Mucosa of descending colon (tissue), 3 donors: ENCODE results near the gene STARD3NL. TPM values are rescaled to one million over a fixed set of nuclear protein-coding genes. Genes with fewer than 3 reads are reported as not detected.

Experiments
- ATAC-seq: fragments of 200-7000 bp; cut with Tn5 transposase; one replicate; pipeline ENCODE4 v1.9.1; 2020; ENCODE audit warnings: mild to moderate bottlenecking, moderate library complexity
- DNase-seq, 3 donors: peaks; one replicate each; pipeline ENCODE4 v3.0.0-alpha.2; 2020
- H3K36me3 ChIP-seq: fragments of 200-600 bp; one replicate; pipeline ENCODE4 v1.8.0; 2021; ENCODE audit warnings: low read depth, mild to moderate bottlenecking
- H3K4me1 ChIP-seq: fragments of 200-600 bp; one replicate; pipeline ENCODE4 v1.8.0; 2021; ENCODE audit warnings: low read depth, mild to moderate bottlenecking
- H3K4me3 ChIP-seq: fragments of 200-600 bp; one replicate; pipeline ENCODE4 v1.8.0; 2021; ENCODE audit warnings: mild to moderate bottlenecking
- H3K9me3 ChIP-seq: fragments of 200-600 bp; one replicate; pipeline ENCODE4 v1.8.0; 2021; ENCODE audit warnings: mild to moderate bottlenecking
- CTCF ChIP-seq: fragments of 200-600 bp; IDR thresholded peaks from one replicate; pipeline ENCODE4 v1.8.0; 2022; ENCODE audit warnings: antibody characterized with exemption, mild to moderate bottlenecking
- intact Hi-C, 2 donors: fragments of 100-400 bp; cut with DNase I in 1 of 2; cut with micrococcal nuclease in 1 of 2; formaldehyde crosslinking; loops; one replicate each; pipeline versions ENCODE4 v1.11.0 to v1.11.1; 2022; cut with DNase I, micrococcal nuclease
- long read RNA-seq, 2 donors: library from polyadenylated mRNA; unstranded; transcript quantifications; one replicate each; pipeline ENCODE4 v2.0.0, GENCODE V29; 2019 to 2021
- total RNA-seq, 3 donors: library from RNA; stranded (reverse); fragmentation: NEBNext Ultra II Directional in 2 of 3; extraction: Animal tissue kit (Norgen Biotek cat#: 25700) in 2 of 3; gene quantifications; one replicate each; pipeline versions ENCODE4 v1.2.1 to v1.2.4, GENCODE V29; 2021 to 2023
- donor health status: DM: no; HTN: no; CAD: no; lungs with moderate emphysema.
- donor health status: DM: no; HTN: no; CAD: no.
- donor health status: DM: no; HTN: yes; CAD: no.

Gene STARD3NL
- total RNA-seq = 10 to 100 TPM; 24.7 to 30.0 (median 25.3) TPM
- long read RNA-seq, donor 1, transcript STARD3NL-201 (9 exons, 1,728 nt) = major isoform, 46 of 54 reads
- long read RNA-seq, donor 1, partial matches to known transcripts = 1 of 54 reads
- long read RNA-seq, donor 1, other reads (novel, unspliced or antisense) = 4 of 54 reads
- long read RNA-seq, donor 2, transcript STARD3NL-201 (9 exons, 1,728 nt) = major isoform, 22 of 43 reads
- long read RNA-seq, donor 2, transcript STARD3NL-202 (10 exons, 1,365 nt) = minor isoform, 5 of 43 reads
- long read RNA-seq, donor 2, partial matches to known transcripts = 3 of 43 reads
- long read RNA-seq, donor 2, other reads (novel, unspliced or antisense) = 9 of 43 reads

GRCh38 chr7:38178004-38178694 lies at the start of gene STARD3NL:
TSS of gene STARD3NL (plus strand) at chr7:38178245. CDS start at chr7:38207505, 29,260 bp downstream.
- no peaks in the 10 kb centered on the region for H3K9me3 ChIP-seq
- ATAC-seq = peak; percentile 99
- TF ChIP-seq CTCF = no peak
- peaks cover 8% of the 10 kb centered on the region for H3K4me1 ChIP-seq
- intact Hi-C loops = no loop called here
- DNase-seq = peak; percentile 93 to 99 (median 96)
- peak within 1 kb of the TSS; percentile 53 for H3K4me3 ChIP-seq
- H3K36me3 ChIP-seq = no peaks in the 10 kb centered on the region

GRCh38 chr7:38129162-38129561 lies 48.9 kb upstream of the STARD3NL start:
- Histone ChIP-seq H3K9me3 (no peaks in the 10 kb centered on the region), H3K36me3 (no peaks in the 10 kb centered on the region), H3K4me1 (no peaks in the 10 kb centered on the region), H3K4me3 (no peak overlapping the region)
- DNase-seq (no peak), ATAC-seq (no peak)
- no peak for TF ChIP-seq CTCF
- intact Hi-C loops = no loop called here

GRCh38 chr7:38129579-38129978 lies 48.5 kb upstream of the STARD3NL start:
- no peak for ATAC-seq
- Histone ChIP-seq H3K9me3 (no peaks in the 10 kb centered on the region), H3K4me3 (no peak overlapping the region), H3K36me3 (no peaks in the 10 kb centered on the region), H3K4me1 (no peaks in the 10 kb centered on the region)
- intact Hi-C loops = no loop called here
- no peak for TF ChIP-seq CTCF
- DNase-seq = no peak

- ATAC-seq = no peak
- DNase-seq = no peak
- no peak for TF ChIP-seq CTCF
- Histone ChIP-seq H3K4me1 (no peaks in the 10 kb centered on the region), H3K9me3 (no peaks in the 10 kb centered on the region), H3K4me3 (no peak overlapping the region), H3K36me3 (no peaks in the 10 kb centered on the region)
- intact Hi-C loops = no loop called here
These were observed 39.9 kb upstream of the STARD3NL start for GRCh38 chr7:38138171-38138570.

GRCh38 chr7:38141187-38141586 lies 36.9 kb upstream of the STARD3NL start:
- intact Hi-C loops = no loop called here
- H3K9me3 ChIP-seq = no peaks in the 10 kb centered on the region
- H3K4me1 ChIP-seq = no peaks in the 10 kb centered on the region
- no peaks in the 10 kb centered on the region for H3K36me3 ChIP-seq
- no peak for TF ChIP-seq CTCF
- no peak overlapping the region for H3K4me3 ChIP-seq
- DNase-seq (no peak), ATAC-seq (no peak)
